Keratinocyte (primary cell): ENCODE measurements around the gene TMPRSS6.

Experiments
- CTCF ChIP-seq, 3 experiments: IDR thresholded peaks in 1 of 3; conservative IDR thresholded peaks in 1 of 3; optimal IDR thresholded peaks in 1 of 3; 2 replicates in 2 of 3; 3 replicates in 1 of 3; pipeline versions ENCODE3 to v1.5.1; 2011; ENCODE audit warnings: low read length in 3 of 3, mild to moderate bottlenecking in 3 of 3, moderate library complexity in 2 of 3, control low read depth in 1 of 3, inconsistent platforms in 1 of 3; ENCODE audit not compliant: insufficient read depth in 2 of 3; ENCODE audit errors: extremely low read depth in 1 of 3
- EZH2 ChIP-seq: IDR thresholded peaks from one replicate; pipeline ENCODE4 v1.6.1; 2012; ENCODE audit warnings: inconsistent platforms, mild to moderate bottlenecking, low read length, moderate library complexity

- no peak for TF ChIP-seq CTCF (optimal IDR thresholded peaks at IDR 0.05 in 1 of 3, IDR thresholded peaks at IDR 0.05 in 1 of 3, conservative IDR thresholded peaks at IDR 0.05 in 1 of 3; ENCODE audit: extremely low read depth in 1 of 3, insufficient read depth in 2 of 3, low read length in 3 of 3)
- no peak for TF ChIP-seq EZH2
Measured at GRCh38 chr22:37047006-37047405, 62.5 kb downstream of the TMPRSS6 start.
